HCEC 1CT (cell line): Measurements from ENCODE around the gene HSD17B2.
"Not testable (repeated sequence)": the region's sequence is repeated elsewhere in the genome, so short reads cannot be mapped to it uniquely, and the experiment has no call there.

Experiments
- DNase-seq: peaks from one replicate; pipeline ENCODE4 v3.0.0-alpha.2; 2017

HSD17B2 gene, protein sequence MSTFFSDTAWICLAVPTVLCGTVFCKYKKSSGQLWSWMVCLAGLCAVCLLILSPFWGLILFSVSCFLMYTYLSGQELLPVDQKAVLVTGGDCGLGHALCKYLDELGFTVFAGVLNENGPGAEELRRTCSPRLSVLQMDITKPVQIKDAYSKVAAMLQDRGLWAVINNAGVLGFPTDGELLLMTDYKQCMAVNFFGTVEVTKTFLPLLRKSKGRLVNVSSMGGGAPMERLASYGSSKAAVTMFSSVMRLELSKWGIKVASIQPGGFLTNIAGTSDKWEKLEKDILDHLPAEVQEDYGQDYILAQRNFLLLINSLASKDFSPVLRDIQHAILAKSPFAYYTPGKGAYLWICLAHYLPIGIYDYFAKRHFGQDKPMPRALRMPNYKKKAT

DNA sequence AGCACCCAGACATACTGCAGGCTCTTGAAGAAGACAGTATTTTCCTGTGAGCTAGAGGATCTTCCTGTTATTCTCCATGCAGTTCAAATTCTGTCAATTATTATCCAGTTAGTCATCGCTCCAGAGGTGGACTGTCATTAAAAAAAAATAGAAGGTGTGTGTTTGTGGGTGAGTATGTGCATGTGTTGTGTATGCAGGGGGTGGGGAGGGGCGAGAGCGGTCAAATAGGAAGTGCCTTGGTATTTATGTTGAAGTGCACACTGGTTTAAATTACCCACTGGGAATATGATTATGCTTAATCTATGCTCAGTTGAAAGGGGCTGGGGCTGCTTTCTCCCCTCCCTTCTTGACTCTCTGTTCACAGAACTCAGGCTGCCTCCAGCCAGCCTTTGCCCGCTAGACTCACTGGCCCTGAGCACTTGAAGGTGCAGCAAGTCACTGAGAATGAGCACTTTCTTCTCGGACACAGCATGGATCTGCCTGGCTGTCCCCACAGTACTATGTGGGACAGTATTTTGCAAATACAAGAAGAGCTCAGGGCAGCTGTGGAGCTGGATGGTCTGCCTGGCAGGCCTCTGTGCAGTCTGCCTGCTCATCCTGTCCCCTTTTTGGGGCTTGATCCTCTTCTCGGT, at the start of gene HSD17B2:
Gene HSD17B2, plus strand, starts transcription at position 273 of the 632 bp plus-strand sequence. Its CDS starts 172 bp downstream, at position 445.
- peak; percentile 62 for DNase-seq

DNA sequence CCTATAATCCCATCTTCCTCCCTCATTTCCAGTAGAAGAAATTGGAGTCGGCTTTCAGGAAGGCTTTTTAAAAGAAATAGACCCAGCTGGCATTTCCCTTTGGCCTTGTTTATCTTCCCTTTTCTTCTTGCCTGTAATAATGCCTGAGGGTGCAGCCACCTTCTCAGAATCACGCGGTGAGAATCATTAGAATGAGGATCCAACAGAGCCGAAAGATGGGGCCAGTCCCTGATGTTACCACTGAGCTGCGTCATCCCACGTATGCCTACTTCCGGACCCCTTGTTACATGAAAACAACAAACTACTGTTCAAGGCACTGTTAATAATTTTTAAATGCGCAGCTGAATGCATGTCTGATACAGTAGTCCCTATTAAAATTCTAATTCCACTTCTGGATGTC, 47.9 kb upstream of the HSD17B2 start:
- no peak for DNase-seq

DNA sequence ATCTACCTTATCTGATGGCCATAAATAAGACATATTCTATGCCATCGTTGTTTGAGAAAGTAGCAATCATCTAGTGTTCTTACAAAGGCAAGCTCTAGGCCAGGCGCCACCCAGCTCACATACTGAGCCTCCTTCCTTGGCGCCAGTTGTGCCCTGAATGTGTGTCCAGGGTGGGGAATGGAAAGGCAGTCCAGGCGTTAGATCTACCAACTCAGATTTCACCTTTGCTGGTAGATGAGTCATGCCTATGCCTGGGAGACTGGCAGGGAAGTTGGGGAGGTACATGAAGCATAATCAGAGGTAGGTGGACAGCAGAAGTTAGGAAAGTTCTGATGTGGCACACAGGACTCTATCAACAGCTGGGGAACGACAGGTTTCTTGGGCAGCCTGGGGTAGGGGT, 47.3 kb upstream of the HSD17B2 start:
- no peak for DNase-seq

DNA sequence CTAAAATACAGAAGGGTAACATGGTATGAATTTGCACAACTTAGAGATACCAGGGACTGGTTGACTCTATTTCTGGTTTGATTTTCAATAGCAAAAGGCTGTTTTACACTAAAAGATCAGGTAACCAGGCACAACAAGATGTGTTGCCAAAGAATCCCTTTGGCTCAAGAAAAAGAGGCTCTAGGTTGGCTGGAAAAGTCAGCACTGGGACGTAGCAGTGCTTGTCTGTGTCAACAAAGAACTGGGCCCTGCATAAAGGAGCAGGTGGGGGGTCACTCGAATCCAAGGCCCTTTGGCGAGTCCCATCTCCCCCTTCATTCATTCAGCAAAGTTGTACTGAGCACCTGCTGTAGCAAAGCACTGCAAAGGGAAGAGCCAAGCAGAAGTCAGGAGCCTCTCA, 42.2 kb upstream of the HSD17B2 start:
- DNase-seq, result no peak

DNA sequence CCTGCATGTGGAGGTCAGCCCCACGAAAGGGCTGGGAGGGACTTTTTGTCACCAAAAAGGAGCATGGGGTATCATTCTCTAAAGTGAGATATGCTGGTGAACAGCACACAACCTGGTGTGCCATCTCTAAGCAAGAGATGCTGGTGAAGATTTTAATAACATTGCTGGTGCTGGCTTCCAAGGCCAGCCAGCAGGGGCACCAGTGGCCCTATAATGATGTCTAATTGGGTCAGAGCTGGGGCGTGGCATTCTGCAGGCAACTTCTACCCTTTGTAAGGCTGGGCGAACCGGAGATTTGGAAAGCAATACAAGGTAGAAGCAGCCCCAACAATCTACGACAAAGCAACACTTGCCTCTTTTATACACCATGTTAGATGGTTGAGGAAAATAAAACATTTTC, 40.6 kb upstream of the HSD17B2 start:
- no peak for DNase-seq

DNA sequence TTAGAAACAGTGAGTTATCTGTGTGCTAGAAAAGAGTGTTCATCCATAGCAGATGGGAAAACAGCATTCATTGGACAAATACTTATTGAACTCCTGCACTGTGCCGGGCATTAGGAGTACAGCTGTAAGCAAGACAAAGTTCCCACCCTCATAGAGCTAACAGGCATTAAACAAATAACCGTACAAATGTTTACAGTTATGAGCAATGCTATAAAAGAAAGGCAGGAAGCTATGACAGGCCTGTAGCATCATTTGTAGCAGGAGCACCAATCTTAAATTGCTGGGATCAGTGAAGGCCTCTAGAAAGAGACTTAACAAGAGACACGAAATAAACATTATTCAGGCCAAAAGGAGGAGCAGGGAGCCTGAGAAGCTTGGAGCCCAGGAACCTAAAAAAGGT, 39.4 kb upstream of the HSD17B2 start:
- peak; percentile 27 for DNase-seq

DNA sequence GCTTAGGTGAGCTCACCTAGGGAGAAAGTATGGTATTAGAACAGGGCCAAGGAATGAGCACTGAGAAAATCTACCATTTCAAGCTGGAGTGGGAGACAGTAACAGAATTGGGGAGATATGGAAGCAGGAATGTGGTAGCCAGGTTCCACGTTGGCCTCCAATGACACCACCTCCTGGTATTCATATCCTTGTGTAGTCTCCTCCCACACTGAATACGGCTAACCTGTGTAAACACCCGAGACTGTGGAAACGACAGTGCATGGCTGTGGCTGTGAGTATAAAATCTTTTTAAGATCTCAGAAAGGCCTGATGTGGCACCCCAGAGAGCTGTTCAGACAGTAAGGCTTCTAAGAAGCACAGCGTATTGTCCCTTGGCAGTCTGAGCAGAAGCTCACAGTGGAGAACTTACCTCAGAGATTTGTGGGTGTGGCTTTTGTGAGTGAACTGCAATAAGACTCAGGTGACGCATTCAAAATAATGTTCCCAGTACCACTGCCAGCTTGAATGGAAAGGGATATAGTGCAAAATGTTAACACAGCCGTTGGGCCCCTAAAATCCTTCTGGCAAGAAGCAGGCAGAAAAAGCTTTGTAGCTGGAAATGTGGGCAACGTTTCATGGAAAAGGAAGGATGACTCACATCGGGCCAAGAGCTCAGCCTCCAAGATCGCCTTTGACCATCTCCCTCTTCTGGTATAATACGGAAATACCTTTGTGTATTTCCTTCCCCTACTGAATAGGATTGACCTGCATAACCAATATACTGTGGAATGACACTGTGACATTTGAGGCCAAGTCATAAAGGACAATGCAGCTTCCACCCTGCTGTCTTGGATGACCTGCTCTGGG, 38.2 kb upstream of the HSD17B2 start:
- DNase-seq, result peak; percentile 72

DNA sequence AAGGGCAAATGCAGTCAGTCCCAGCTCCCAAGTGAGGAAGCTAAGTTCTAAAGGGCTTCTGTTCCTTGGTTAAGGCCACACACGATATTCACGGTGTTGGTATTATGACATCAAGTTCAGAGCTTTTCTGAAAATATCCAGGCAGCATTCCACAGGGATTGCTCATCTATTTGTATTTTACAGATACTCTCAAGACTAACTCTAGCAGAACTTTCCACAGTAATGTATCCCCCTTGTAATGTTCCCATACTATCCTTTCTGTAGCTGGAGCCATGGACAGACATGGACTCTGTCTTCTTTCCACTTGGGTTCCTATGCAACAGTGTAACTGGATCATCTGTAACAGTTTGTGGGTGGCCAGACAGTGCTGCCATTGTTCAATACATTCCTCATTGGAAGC, 37.3 kb upstream of the HSD17B2 start:
- peak; percentile 80 for DNase-seq

DNA sequence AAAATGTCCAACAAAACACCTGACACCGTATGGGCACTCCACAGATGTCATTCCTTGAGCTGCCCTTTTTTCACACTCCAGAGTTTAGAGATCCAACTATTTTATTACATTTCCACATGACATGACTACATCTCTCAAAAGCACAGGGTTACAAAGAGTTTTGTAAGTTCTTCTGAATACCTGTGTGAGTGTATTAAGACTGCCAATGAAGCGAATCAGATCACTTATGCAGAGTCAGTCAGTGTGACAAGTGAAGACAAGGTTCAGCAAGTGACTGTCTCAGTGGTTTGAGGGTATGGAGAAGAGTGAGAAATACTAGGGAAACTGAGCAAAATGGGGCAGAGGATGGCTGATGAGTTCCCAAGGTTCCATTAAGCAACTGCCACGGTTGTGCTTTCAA, 32.2 kb upstream of the HSD17B2 start:
- no peak for DNase-seq

DNA sequence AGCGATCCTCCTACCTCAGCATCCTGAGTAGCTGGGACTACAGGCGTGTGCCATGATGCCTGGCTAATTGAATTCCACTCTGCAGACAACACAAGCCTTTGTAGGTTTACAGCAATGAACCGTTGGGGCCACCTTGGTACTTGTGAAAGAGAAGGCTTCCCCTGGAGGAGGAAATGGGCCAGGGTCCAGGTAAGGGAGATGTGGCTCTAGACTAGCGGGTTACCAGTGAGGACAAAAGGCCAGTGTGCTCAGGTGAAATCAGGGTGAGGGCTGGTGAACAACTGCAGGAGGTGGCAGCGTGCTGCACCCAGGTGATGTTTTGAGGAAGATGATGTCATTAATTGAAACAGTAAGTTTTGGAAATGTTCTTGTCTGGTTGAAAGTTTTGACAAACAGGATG, 30.5 kb upstream of the HSD17B2 start:
- DNase-seq, result no peak

DNA sequence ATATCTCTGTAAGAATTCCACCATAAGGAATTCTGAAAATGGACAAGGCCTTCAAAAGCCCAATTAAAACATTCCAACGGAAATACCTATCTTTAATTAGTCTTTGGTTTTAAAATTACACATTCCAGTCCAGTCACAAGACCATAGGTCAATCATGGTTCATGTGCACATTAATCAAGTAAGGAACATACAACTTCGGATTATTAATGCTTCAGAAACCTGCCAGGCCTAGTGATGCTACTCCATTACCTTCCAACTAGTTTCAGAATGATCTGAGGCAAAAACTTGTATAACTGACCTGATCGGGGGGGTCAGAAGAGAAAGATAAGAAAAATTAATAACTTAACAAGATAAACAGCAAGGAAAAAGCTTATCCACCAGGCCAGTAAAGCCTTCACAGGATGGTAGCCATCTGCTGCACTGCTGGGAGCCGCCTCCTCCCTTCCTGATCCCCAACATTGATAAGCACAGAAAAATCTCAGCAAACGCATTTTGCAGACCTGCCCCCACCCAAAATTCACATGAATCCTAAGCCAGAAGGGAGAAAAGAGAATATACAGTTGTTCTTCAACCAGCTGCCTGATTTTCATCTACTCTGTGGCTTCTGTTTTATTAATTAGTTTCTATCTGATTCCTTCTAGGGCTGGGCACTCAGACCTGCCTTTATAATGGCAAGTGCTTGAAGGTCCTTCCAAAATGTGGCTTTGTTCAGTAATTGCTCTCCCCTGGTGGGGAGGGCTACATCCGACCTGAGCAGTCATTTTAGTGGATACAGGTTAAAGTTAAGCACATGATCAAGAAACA, 29.8 kb upstream of the HSD17B2 start:
- no peak for DNase-seq

DNA sequence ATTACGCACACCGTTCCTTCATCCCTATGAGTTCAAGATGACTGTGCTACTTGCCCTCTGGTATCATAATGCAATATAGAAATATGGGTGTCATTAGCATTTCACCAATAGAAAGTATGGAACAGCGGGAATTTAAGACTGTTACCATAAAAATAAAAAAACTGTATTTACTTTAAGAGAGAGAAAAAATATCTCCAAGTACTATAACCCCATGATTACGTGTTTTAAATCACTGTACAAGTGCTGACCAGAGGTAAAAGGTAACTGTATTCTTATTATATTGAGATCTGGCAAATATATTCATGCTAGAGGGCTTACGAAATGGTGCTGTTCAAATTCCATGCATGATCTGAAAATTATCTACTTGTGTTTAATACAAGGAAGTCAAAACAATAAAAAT, 29.0 kb upstream of the HSD17B2 start:
- no peak for DNase-seq

DNA sequence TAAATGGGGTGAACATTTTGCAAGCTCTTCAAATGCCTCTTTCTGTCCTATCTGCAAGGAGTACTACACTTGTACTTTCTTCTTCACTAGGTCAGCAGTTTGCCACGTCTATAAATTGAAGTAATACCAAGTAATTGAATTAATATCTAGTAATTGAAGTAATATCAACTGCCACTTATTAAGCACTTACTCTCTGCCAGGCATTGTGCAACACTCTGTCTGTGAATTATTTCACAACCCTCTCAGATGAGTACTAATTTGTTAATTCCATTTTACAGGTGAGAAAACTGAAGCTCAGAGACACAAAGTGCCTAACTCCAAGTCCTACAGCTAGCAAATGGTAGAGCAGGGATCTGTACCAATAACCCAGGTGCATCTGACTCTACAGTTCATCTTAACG, 27.9 kb upstream of the HSD17B2 start:
- no peak for DNase-seq

DNA sequence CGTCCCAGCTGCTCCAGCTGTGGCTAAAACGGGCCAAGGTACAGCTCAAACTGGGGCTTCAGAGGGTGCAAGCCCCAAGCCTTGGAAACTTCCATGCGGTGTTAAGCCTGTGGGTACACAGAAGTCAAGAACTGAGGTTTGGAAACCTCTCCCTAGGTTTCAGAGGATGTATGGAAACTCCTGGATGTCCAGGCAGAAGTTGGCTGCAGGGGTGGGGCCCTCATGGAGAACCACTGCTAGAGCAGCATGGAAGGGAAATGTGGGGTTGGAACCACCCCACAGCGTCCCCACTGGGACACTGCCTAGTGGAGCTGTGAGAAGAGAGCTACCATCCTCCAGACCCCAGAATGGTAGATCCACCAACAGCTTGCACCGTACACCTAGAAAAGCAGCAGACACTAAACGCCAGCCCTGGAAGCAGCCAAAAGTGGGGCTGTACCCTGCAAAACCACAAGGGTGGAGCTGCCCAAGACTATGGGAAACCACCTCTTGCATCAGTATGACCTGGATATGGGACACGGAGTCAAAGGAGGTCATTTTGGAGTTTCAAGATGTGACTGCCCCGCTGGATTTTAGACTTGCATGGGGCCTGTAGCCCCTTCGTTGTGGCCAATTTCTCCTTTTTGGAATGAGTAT, 26.0 kb upstream of the HSD17B2 start:
- DNase-seq, result no peak

DNA sequence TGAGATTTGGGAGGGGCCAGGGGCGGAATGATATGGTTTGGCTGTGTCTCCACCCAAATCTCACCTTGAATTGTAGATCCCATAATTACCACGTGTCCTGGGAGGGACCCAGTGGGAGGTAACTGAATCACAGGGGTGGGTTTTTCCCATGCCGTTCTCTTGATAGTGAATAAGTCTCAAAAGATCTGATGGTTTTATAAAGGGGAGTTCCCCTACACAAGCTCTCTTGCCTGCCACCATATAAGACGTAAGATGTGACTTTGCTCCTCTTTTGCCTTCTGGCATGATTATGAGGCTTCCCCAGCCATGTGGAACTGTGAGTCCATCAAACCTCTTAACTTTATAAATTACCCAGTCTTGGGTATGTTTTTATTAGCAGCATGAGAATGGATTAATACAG, 25.3 kb upstream of the HSD17B2 start:
- DNase-seq, result not testable (repeated sequence)

DNA sequence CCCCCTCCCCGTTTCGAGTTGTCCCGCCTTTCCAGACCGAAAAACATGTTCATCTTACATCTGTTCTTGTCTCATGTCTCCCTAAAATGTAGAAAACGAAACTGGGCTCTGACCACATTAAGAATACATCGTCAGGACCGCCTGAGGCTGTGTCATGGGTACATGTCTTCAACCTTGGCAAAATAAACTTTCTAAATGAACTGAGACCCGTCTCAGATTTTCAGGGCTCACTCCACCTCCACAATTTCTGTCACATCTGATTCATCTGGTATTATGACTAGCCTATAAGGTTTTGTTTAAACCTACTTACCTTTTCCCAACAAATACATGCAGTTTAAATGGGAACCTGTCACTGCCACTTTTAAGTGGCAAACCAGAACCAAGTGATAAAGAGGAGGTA, 24.4 kb upstream of the HSD17B2 start:
- DNase-seq, result no peak

DNA sequence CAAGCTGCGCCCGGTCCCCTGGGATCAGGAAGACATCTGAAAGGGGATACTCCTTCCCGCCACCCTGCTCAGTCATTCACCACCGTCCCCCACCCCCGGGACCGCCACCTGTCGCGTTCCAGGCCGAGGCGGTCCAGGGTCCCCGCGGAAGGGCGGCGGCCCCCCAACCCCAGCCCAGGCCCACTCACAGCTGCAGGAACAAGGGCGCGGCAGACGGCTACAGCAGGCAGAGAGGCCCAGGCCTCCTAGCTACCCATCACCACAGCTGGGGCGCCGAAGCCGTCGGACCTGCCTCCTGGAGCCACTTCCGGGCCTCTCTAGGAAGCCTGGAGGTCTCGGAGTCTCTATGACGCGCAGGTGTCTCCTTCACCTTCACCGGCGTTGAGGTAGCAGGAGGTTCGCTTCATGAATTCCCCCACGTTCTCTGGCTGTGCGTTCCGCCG, 23.8 kb upstream of the HSD17B2 start, which contains the start of gene SDR42E1:
Gene SDR42E1, minus strand, starts transcription at position 272 of the 443 bp plus-strand sequence. CDS start 10,612 bp downstream, outside the sequence.
- DNase-seq, result no peak

DNA sequence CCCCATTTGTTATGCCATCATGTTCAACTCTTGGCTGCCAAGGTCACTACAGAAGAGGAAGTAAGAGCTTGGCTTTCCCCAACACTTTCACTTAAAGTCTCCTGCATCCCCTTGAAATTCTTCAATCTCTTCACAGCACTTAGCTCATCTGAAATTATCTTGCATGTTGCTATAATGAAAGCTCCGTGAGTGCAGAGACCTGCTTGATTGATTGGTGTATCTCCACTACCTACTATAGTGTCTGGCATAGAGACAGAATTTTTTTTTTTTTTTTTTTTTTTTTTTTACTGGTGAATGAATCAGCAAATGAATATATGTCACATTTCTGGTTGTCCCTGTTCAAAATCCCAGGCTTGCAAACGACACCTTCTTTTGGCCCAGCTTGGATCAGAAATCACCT, 21.9 kb upstream of the HSD17B2 start:
- DNase-seq, result no peak

DNA sequence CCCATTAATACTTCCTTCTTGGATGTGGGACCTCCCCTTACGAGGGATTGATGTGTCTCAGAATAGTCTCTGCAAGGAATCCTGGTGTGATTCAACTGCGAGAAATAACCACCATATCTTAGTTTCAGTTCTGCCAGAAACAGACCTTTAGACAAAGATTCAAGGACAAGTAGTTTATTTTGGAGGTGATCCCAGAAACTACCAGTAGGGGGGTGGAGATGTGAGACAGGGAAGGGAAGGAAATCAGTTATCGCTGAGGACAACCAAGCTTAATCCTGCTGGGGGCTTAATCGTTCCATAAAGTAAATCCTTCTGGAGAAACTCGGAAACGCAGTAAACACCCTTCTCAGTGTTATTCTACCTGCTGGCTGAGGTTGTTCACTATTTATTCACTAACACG, 18.8 kb upstream of the HSD17B2 start:
- peak; percentile 12 for DNase-seq

DNA sequence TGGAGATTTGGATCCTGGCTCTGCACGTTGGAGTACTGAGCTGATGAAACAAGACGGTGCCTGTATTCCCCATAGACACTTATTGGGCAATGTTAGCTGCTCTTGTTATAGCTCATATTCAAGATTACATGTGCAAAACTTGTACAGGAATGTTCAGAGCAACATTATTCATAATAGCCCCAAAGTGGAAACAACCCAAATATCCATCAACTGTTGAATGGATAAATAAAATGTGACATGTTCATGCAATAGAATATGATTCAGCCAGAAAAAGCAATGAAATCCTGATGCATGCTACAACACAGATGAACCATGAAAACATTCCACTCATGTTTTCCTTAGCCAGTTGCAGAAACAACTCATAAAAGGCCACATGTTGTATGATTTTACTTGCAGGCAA, 18.1 kb upstream of the HSD17B2 start:
- peak; percentile 17 for DNase-seq

DNA sequence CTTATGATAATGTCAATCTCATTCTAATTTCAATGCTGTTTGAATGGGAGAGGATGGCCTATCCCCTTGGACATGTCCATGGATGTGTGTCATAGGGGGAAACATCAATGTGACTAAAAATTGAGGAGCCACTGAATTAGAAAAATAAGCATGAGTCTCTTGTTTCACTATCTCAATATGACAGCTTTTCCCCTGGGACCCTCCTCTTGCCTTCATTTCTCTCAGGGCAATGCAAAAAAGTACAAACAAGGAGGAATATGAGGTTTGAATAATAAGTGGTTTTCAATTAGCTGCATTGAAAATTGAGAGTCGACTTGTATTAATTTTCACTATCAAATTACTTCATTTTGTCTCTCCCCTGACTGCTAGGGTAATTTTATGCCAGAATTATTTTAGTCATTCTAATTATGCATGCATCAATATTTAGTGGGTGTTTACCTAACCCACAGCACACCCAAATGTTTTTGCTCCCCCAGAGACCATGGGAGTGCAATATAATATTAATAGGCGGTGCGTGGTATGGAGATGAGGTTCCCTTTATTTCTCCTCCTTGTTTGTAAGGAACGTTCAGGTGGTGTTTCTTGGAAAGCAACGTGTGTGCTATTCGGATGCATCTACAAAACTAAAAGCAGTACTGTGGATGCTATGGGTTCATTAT, 17.0 kb upstream of the HSD17B2 start:
- DNase-seq, result no peak

DNA sequence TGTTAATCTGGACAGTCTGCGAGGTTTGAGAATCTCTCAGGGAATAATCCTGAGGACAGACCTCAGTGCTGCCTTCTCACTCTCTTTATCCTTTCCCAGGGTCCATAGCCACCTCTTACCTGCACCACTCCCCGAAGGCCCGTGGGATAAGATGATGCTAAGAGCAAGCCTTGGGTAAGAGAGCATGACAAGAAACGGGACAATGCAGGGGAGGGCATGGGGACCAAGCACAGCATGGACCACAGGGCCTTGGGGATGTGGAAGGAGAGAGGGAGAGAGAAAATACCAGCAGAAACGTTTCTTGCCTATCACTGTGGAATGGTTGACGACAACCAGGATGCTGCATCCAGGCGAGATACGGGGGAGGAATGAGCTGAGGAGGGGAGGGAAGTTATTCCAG, 15.5 kb upstream of the HSD17B2 start:
- no peak for DNase-seq
